ENCODE data around the gene PPM1B. TPM values are rescaled to one million over a fixed set of nuclear protein-coding genes. Genes with fewer than 3 reads are reported as not detected.

The PPM1B gene
- total and polyA plus RNA-seq, 8 donors, result 11.7 to 122 (median 28.9) TPM

- no peak for DNase-seq
- H3K4me3 ChIP-seq, result no peak overlapping the region
- TF ChIP-seq POLR2A (IDR thresholded peaks at IDR 0.05) (no peak), CTCF (IDR thresholded peaks at IDR 0.05) (no peak), EP300 (IDR thresholded peaks at IDR 0.05) (no peak), POLR2AphosphoS5 (IDR thresholded peaks at IDR 0.05) (no peak)
- H3K4me1 ChIP-seq, result no peaks in the 10 kb centered on the region
- H3K27ac ChIP-seq, result no peak overlapping the region
- 84 to 88% (median 87%) methylated on average over 4 of the region's 4 CpGs for WGBS, 5 donors
- H3K36me3 ChIP-seq, result no peaks in the 10 kb centered on the region
- intact Hi-C loops (cut with DNase I; ENCODE audit: low total_unique reads), result no loop called here
- H3K9me3 ChIP-seq, result no peaks in the 10 kb centered on the region
- H3K27me3 ChIP-seq, result peaks cover 0 to 4% (median 0%) of the 10 kb centered on the region in 3 donors
These were observed 30.7 kb upstream of the PPM1B start for GRCh38 chr2:44137872-44138551.

GRCh38 chr2:44139741-44140140, 28.9 kb upstream of the PPM1B start:
- WGBS, 5 donors, result 76 to 96% (median 84%) methylated on average over 1 of the region's 1 CpG
- intact Hi-C loops (cut with DNase I; ENCODE audit: low total_unique reads), result no loop called here

GRCh38 chr2:44142306-44142705, 26.4 kb upstream of the PPM1B start:
- 71 to 93% (median 85%) methylated on average over 1 of the region's 1 CpG for WGBS, 5 donors
- Histone ChIP-seq H3K27me3 (peaks cover 0 to 4% (median 0%) of the 10 kb centered on the region in 3 donors), H3K4me1 (no peaks in the 10 kb centered on the region), H3K27ac (no peak overlapping the region), H3K36me3 (no peaks in the 10 kb centered on the region), H3K4me3 (no peak overlapping the region), H3K9me3 (no peaks in the 10 kb centered on the region)
- intact Hi-C loops (cut with DNase I; ENCODE audit: low total_unique reads), result no loop called here
- DNase-seq, result no peak
- TF ChIP-seq POLR2AphosphoS5 (IDR thresholded peaks at IDR 0.05) (no peak), POLR2A (IDR thresholded peaks at IDR 0.05) (no peak), EP300 (IDR thresholded peaks at IDR 0.05) (no peak), CTCF (IDR thresholded peaks at IDR 0.05) (no peak)

More at GRCh38 chr2:44139741-44140140, 28.9 kb upstream of the PPM1B start:
- no peaks in the 10 kb centered on the region for H3K9me3 ChIP-seq
- no peaks in the 10 kb centered on the region for H3K36me3 ChIP-seq
- H3K27ac ChIP-seq, result no peak overlapping the region
- no peak for DNase-seq
- H3K27me3 ChIP-seq, result peaks cover 0 to 4% (median 0%) of the 10 kb centered on the region in 3 donors
- H3K4me1 ChIP-seq, result no peaks in the 10 kb centered on the region
- no peak for TF ChIP-seq CTCF (IDR thresholded peaks at IDR 0.05)
- TF ChIP-seq EP300 (IDR thresholded peaks at IDR 0.05), result no peak
- no peak for TF ChIP-seq POLR2A (IDR thresholded peaks at IDR 0.05)
- no peak for TF ChIP-seq POLR2AphosphoS5 (IDR thresholded peaks at IDR 0.05)
- no peak overlapping the region for H3K4me3 ChIP-seq

GRCh38 chr2:44143701-44144100, 25.0 kb upstream of the PPM1B start:
- H3K4me1 ChIP-seq, result no peaks in the 10 kb centered on the region
- WGBS, 5 donors, result 65 to 74% (median 72%) methylated on average over 3 of the region's 3 CpGs
- no peak for DNase-seq

More at GRCh38 chr2:44143701-44144100, 25.0 kb upstream of the PPM1B start:
- Histone ChIP-seq H3K36me3 (no peaks in the 10 kb centered on the region), H3K9me3 (no peaks in the 10 kb centered on the region), H3K27me3 (peaks cover 0 to 4% (median 0%) of the 10 kb centered on the region in 3 donors), H3K4me3 (no peak overlapping the region), H3K27ac (no peak overlapping the region)
- no peak for TF ChIP-seq POLR2A (IDR thresholded peaks at IDR 0.05)
- no peak for TF ChIP-seq POLR2AphosphoS5 (IDR thresholded peaks at IDR 0.05)
- no peak for TF ChIP-seq CTCF (IDR thresholded peaks at IDR 0.05)
- TF ChIP-seq EP300 (IDR thresholded peaks at IDR 0.05), result no peak
- intact Hi-C loops (cut with DNase I; ENCODE audit: low total_unique reads), result no loop called here

Data from stomach (tissue), 9 donors.